GM12878 (cell line): ENCODE measurements around the gene C10orf143.

Experiments used
- ATF7 ChIP-seq: fragments of 450-650 bp; IDR thresholded peaks from 2 replicates; pipeline ENCODE4 v1.6.1; 2016; ENCODE audit warnings: low read depth, mild to moderate bottlenecking
- E4F1 ChIP-seq: fragments of 450-650 bp; IDR thresholded peaks from 2 replicates; pipeline ENCODE4 v1.6.1; 2018; ENCODE audit warnings: borderline replicate concordance, mild to moderate bottlenecking; ENCODE audit not compliant: partially characterized antibody
- ETV6 ChIP-seq, 2 experiments: fragments of 450-650 bp in 1 of 2; IDR thresholded peaks in 1 of 2; conservative IDR thresholded peaks in 1 of 2; 2 replicates each; pipeline ENCODE4 v1.6.1; 2014; ENCODE audit warnings: antibody characterized with exemption in 1 of 2, borderline replicate concordance in 1 of 2, low read depth in 1 of 2, mild to moderate bottlenecking in 1 of 2, moderate library complexity in 1 of 2
- MYC ChIP-seq: IDR thresholded peaks from 2 replicates; pipeline ENCODE4 v1.6.1; 2011; ENCODE audit warnings: mild to moderate bottlenecking, low read length, moderate library complexity, inconsistent platforms; ENCODE audit not compliant: insufficient read depth, insufficient replicate concordance, insufficient read length, severe bottlenecking
- POLR2AphosphoS5 ChIP-seq: IDR thresholded peaks from 2 replicates; pipeline ENCODE4 v1.6.1; 2011; ENCODE audit warnings: mild to moderate bottlenecking, low read length, inconsistent platforms
- SRF ChIP-seq, 2 experiments: IDR thresholded peaks; 2 replicates each; pipeline ENCODE4 v1.6.1; 2011; ENCODE audit warnings: low read depth in 2 of 2, low read length in 2 of 2, mild to moderate bottlenecking in 1 of 2, moderate library complexity in 1 of 2
- TF ChIP-seq, protein P1 (sequence below), 3 experiments: IDR thresholded peaks in 2 of 3; conservative IDR thresholded peaks in 1 of 3; 2 replicates each; pipeline ENCODE4 v1.5.1; 2011; ENCODE audit warnings: low read depth in 3 of 3, low read length in 3 of 3, mild to moderate bottlenecking in 3 of 3, control low read depth in 2 of 3, moderate library complexity in 2 of 3, inconsistent platforms in 1 of 3, mixed read lengths in 1 of 3; ENCODE audit not compliant: control insufficient read depth in 2 of 3, insufficient read depth in 1 of 3; ENCODE audit errors: extremely low read depth in 1 of 3
- TF ChIP-seq, protein P2 (sequence below): IDR thresholded peaks from 2 replicates; pipeline ENCODE4 v1.6.1; 2012; ENCODE audit warnings: low read depth, low read length, improper control_type of control experiment
- TF ChIP-seq, protein P3 (sequence below): fragments of 450-650 bp; conservative IDR thresholded peaks from 2 replicates; pipeline ENCODE4 v1.6.1; 2017; ENCODE audit warnings: mild to moderate bottlenecking, moderate library complexity

DNA sequence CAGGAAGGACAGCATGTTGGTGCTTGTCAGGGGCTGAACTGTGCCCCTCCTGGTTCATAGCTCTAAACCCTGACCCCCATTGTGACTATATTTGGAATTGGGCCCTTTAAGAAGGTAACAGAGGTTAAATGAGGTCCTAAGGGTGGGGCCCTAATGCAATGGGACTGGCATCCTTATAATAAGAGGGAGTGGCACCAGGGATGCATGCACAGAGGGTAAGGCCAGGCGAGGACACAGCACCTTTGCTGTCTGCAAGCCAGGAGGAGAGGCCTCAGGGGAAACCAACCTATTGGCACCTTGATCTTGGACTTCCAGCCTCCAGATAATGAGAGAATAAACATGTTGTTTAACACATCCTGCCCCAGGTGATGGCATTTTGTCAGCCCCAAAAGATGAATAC, 85.3 kb downstream of the C10orf143 start:
- TF ChIP-seq ATF7 (no peak), POLR2AphosphoS5 (no peak), SRF (IDR thresholded peaks at IDR 0.05; ENCODE audit: low read depth in 2 of 2, low read length in 2 of 2) (no peak), E4F1 (no peak), ETV6 (conservative IDR thresholded peaks at IDR 0.05 in 1 of 2, IDR thresholded peaks at IDR 0.05 in 1 of 2; ENCODE audit: borderline replicate concordance in 1 of 2, low read depth in 1 of 2) (no peak), MYC (no peak)
- TF ChIP-seq, protein P1, sequence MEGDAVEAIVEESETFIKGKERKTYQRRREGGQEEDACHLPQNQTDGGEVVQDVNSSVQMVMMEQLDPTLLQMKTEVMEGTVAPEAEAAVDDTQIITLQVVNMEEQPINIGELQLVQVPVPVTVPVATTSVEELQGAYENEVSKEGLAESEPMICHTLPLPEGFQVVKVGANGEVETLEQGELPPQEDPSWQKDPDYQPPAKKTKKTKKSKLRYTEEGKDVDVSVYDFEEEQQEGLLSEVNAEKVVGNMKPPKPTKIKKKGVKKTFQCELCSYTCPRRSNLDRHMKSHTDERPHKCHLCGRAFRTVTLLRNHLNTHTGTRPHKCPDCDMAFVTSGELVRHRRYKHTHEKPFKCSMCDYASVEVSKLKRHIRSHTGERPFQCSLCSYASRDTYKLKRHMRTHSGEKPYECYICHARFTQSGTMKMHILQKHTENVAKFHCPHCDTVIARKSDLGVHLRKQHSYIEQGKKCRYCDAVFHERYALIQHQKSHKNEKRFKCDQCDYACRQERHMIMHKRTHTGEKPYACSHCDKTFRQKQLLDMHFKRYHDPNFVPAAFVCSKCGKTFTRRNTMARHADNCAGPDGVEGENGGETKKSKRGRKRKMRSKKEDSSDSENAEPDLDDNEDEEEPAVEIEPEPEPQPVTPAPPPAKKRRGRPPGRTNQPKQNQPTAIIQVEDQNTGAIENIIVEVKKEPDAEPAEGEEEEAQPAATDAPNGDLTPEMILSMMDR (IDR thresholded peaks at IDR 0.05 in 2 of 3, conservative IDR thresholded peaks at IDR 0.05 in 1 of 3; ENCODE audit: control insufficient read depth in 2 of 3, extremely low read depth in 1 of 3, insufficient read depth in 1 of 3, low read depth in 3 of 3, low read length in 3 of 3): no peak
- TF ChIP-seq, protein P2, sequence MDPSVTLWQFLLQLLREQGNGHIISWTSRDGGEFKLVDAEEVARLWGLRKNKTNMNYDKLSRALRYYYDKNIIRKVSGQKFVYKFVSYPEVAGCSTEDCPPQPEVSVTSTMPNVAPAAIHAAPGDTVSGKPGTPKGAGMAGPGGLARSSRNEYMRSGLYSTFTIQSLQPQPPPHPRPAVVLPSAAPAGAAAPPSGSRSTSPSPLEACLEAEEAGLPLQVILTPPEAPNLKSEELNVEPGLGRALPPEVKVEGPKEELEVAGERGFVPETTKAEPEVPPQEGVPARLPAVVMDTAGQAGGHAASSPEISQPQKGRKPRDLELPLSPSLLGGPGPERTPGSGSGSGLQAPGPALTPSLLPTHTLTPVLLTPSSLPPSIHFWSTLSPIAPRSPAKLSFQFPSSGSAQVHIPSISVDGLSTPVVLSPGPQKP: no peak
- TF ChIP-seq, protein P3, sequence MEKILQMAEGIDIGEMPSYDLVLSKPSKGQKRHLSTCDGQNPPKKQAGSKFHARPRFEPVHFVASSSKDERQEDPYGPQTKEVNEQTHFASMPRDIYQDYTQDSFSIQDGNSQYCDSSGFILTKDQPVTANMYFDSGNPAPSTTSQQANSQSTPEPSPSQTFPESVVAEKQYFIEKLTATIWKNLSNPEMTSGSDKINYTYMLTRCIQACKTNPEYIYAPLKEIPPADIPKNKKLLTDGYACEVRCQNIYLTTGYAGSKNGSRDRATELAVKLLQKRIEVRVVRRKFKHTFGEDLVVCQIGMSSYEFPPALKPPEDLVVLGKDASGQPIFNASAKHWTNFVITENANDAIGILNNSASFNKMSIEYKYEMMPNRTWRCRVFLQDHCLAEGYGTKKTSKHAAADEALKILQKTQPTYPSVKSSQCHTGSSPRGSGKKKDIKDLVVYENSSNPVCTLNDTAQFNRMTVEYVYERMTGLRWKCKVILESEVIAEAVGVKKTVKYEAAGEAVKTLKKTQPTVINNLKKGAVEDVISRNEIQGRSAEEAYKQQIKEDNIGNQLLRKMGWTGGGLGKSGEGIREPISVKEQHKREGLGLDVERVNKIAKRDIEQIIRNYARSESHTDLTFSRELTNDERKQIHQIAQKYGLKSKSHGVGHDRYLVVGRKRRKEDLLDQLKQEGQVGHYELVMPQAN: no peak
